Mucosa of stomach (tissue), 1 donor: ENCODE data around the gene PPP1R9B.
A peak's percentile ranks its signal among the peaks of the same experiment; 100 is the strongest.

Experiments
- H3K27me3 ChIP-seq: one replicate; pipeline ENCODE4 v1.7.0; 2013; ENCODE audit warnings: mild to moderate bottlenecking, low read length; ENCODE audit not compliant: control insufficient read depth, insufficient read depth
- H3K36me3 ChIP-seq: one replicate; pipeline ENCODE4 v1.7.0; 2013; ENCODE audit warnings: low read length; ENCODE audit not compliant: control insufficient read depth, insufficient read depth
- H3K4me1 ChIP-seq: one replicate; pipeline ENCODE4 v1.7.0; 2013; ENCODE audit warnings: mild to moderate bottlenecking, low read length; ENCODE audit not compliant: control insufficient read depth, insufficient read depth
- H3K4me3 ChIP-seq: one replicate; pipeline ENCODE4 v1.7.0; 2013; ENCODE audit warnings: low read length
- H3K9ac ChIP-seq: one replicate; pipeline ENCODE4 v1.7.0; 2013; ENCODE audit warnings: mild to moderate bottlenecking, low read length, moderate library complexity
- H3K9me3 ChIP-seq: one replicate; pipeline ENCODE4 v1.7.0; 2013; ENCODE audit warnings: mild to moderate bottlenecking, low read length, moderate library complexity; ENCODE audit not compliant: control insufficient read depth
- donor health status: Pancreatic carcinoma.

Gene PPP1R9B

GRCh38 chr17:50184611-50185398, 34.3 kb upstream of the PPP1R9B start:
- no peaks in the 10 kb centered on the region for H3K27me3 ChIP-seq
- no peak overlapping the region for H3K4me3 ChIP-seq
- no peaks in the 10 kb centered on the region for H3K4me1 ChIP-seq
- H3K36me3 ChIP-seq, result no peaks in the 10 kb centered on the region
- H3K9ac ChIP-seq, result no peak overlapping the region
- H3K9me3 ChIP-seq, result no peaks in the 10 kb centered on the region

GRCh38 chr17:50184064-50184463, 33.6 kb upstream of the PPP1R9B start:
- Histone ChIP-seq H3K27me3 (no peaks in the 10 kb centered on the region), H3K9me3 (no peaks in the 10 kb centered on the region), H3K9ac (peak overlapping the region; percentile 35), H3K4me3 (no peak overlapping the region), H3K4me1 (no peaks in the 10 kb centered on the region), H3K36me3 (no peaks in the 10 kb centered on the region)

- no peaks in the 10 kb centered on the region for H3K9me3 ChIP-seq
- no peaks in the 10 kb centered on the region for H3K27me3 ChIP-seq
- H3K4me1 ChIP-seq, result peaks cover 4% of the 10 kb centered on the region
- H3K36me3 ChIP-seq, result no peaks in the 10 kb centered on the region
- peak overlapping the region; percentile 35 for H3K9ac ChIP-seq
- H3K4me3 ChIP-seq, result no peak overlapping the region
These were observed 33.0 kb upstream of the PPP1R9B start for GRCh38 chr17:50183421-50183994.

- no peak overlapping the region for H3K4me3 ChIP-seq
- H3K9ac ChIP-seq, result no peak overlapping the region
- no peaks in the 10 kb centered on the region for H3K27me3 ChIP-seq
- H3K36me3 ChIP-seq, result no peaks in the 10 kb centered on the region
- H3K9me3 ChIP-seq, result no peaks in the 10 kb centered on the region
- peaks cover 10% of the 10 kb centered on the region for H3K4me1 ChIP-seq
These were observed 32.4 kb upstream of the PPP1R9B start for GRCh38 chr17:50182783-50183420.

GRCh38 chr17:50181591-50182560, 31.4 kb upstream of the PPP1R9B start:
- peaks cover 18% of the 10 kb centered on the region for H3K4me1 ChIP-seq
- no peaks in the 10 kb centered on the region for H3K9me3 ChIP-seq
- H3K27me3 ChIP-seq, result no peaks in the 10 kb centered on the region
- no peak overlapping the region for H3K4me3 ChIP-seq
- H3K9ac ChIP-seq, result no peak overlapping the region
- no peaks in the 10 kb centered on the region for H3K36me3 ChIP-seq

GRCh38 chr17:50181144-50181543, 30.7 kb upstream of the PPP1R9B start:
- H3K4me1 ChIP-seq, result peaks cover 25% of the 10 kb centered on the region
- no peak overlapping the region for H3K9ac ChIP-seq
- H3K27me3 ChIP-seq, result no peaks in the 10 kb centered on the region
- no peak overlapping the region for H3K4me3 ChIP-seq
- no peaks in the 10 kb centered on the region for H3K36me3 ChIP-seq
- H3K9me3 ChIP-seq, result no peaks in the 10 kb centered on the region

GRCh38 chr17:50180620-50181019, 30.1 kb upstream of the PPP1R9B start:
- Histone ChIP-seq H3K4me1 (peaks cover 30% of the 10 kb centered on the region), H3K9me3 (no peaks in the 10 kb centered on the region), H3K36me3 (no peaks in the 10 kb centered on the region), H3K9ac (no peak overlapping the region), H3K4me3 (no peak overlapping the region), H3K27me3 (no peaks in the 10 kb centered on the region)

- Histone ChIP-seq H3K4me1 (peaks cover 32% of the 10 kb centered on the region), H3K4me3 (no peak overlapping the region)
These were observed 29.6 kb upstream of the PPP1R9B start for GRCh38 chr17:50180111-50180510.

GRCh38 chr17:50177983-50178834, 27.7 kb upstream of the PPP1R9B start:
- H3K9ac ChIP-seq, result peak overlapping the region; percentile 27
- H3K4me1 ChIP-seq, result peaks cover 32% of the 10 kb centered on the region
- H3K27me3 ChIP-seq, result no peaks in the 10 kb centered on the region
- no peaks in the 10 kb centered on the region for H3K9me3 ChIP-seq
- no peak overlapping the region for H3K4me3 ChIP-seq
- no peaks in the 10 kb centered on the region for H3K36me3 ChIP-seq

More at GRCh38 chr17:50180111-50180510, 29.6 kb upstream of the PPP1R9B start:
- Histone ChIP-seq H3K9ac (no peak overlapping the region), H3K36me3 (no peaks in the 10 kb centered on the region), H3K9me3 (no peaks in the 10 kb centered on the region), H3K27me3 (no peaks in the 10 kb centered on the region)

- Histone ChIP-seq H3K27me3 (no peaks in the 10 kb centered on the region), H3K4me1 (peaks cover 32% of the 10 kb centered on the region), H3K36me3 (no peaks in the 10 kb centered on the region), H3K9me3 (no peaks in the 10 kb centered on the region), H3K4me3 (no peak overlapping the region), H3K9ac (peak overlapping the region; percentile 27)
These were observed 27.0 kb upstream of the PPP1R9B start for GRCh38 chr17:50177476-50177875.
